HL-60 (cell line): ENCODE results near the gene DYNC2LI1.

Source experiments
- DNase-seq, 2 experiments: peaks; one replicate each; pipeline ENCODE4 v3.0.0-alpha.2; 2010 to 2020; ENCODE audit warnings: low read depth in 1 of 2, low spot score in 1 of 2
- H3K27ac ChIP-seq: fragments of 250-450 bp; sonication (Bioruptor Pico); replicated peaks from 2 replicates; pipeline ENCODE4 v1.5.1; 2020; ENCODE audit warnings: mild to moderate bottlenecking, moderate library complexity
- H3K27me3 ChIP-seq: fragments of 250-450 bp; sonication (Bioruptor Pico); 2 replicates; pipeline ENCODE4 v1.5.1; 2021; ENCODE audit warnings: mild to moderate bottlenecking, moderate library complexity; ENCODE audit not compliant: insufficient read depth, poor library complexity, severe bottlenecking
- H3K4me3 ChIP-seq: replicated peaks from 2 replicates; pipeline ENCODE4 v1.5.1; 2011; ENCODE audit warnings: mild to moderate bottlenecking, control low read depth, low read length; ENCODE audit not compliant: insufficient read depth
- GABPA ChIP-seq: IDR thresholded peaks from 2 replicates; pipeline ENCODE4 v1.6.1; 2012; ENCODE audit warnings: low read depth
- POLR2AphosphoS5 ChIP-seq: IDR thresholded peaks from 2 replicates; pipeline ENCODE4 v1.6.1; 2012; ENCODE audit warnings: low read depth
- SPI1 ChIP-seq: IDR thresholded peaks from 2 replicates; pipeline ENCODE4 v1.6.1; 2012; ENCODE audit warnings: low read depth, mild to moderate bottlenecking, borderline replicate concordance
- TF ChIP-seq, protein P1 (sequence below): IDR thresholded peaks from 2 replicates; pipeline ENCODE4 v1.6.1; 2012; ENCODE audit warnings: low read depth; ENCODE audit not compliant: insufficient replicate concordance
- TF ChIP-seq, protein P2 (sequence below): IDR thresholded peaks from one replicate; pipeline ENCODE4 v1.5.1; 2011; ENCODE audit warnings: low read length, control low read depth, inconsistent platforms; ENCODE audit not compliant: insufficient read depth

DYNC2LI1 gene

DNA sequence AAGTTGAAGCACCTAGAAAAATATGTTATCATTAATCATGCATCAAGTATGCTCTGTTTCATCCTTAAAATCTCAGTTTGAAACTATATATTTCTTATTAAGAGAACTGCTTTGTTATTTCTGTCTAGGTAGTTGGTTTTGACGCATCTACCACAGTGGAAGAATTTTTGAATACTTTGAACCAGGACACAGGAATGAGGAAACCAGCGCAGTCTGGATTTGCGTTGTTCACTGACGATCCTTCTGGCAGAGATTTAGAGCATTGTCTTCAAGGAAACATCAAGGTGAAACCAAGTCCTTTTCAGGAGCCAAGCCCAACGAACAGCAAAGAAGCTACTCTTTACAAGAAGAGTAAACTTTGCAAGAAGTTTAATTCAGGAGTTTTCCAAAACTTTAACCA lies 30.1 kb upstream of the DYNC2LI1 start:
- TF ChIP-seq POLR2AphosphoS5: no peak
- TF ChIP-seq, protein P1, sequence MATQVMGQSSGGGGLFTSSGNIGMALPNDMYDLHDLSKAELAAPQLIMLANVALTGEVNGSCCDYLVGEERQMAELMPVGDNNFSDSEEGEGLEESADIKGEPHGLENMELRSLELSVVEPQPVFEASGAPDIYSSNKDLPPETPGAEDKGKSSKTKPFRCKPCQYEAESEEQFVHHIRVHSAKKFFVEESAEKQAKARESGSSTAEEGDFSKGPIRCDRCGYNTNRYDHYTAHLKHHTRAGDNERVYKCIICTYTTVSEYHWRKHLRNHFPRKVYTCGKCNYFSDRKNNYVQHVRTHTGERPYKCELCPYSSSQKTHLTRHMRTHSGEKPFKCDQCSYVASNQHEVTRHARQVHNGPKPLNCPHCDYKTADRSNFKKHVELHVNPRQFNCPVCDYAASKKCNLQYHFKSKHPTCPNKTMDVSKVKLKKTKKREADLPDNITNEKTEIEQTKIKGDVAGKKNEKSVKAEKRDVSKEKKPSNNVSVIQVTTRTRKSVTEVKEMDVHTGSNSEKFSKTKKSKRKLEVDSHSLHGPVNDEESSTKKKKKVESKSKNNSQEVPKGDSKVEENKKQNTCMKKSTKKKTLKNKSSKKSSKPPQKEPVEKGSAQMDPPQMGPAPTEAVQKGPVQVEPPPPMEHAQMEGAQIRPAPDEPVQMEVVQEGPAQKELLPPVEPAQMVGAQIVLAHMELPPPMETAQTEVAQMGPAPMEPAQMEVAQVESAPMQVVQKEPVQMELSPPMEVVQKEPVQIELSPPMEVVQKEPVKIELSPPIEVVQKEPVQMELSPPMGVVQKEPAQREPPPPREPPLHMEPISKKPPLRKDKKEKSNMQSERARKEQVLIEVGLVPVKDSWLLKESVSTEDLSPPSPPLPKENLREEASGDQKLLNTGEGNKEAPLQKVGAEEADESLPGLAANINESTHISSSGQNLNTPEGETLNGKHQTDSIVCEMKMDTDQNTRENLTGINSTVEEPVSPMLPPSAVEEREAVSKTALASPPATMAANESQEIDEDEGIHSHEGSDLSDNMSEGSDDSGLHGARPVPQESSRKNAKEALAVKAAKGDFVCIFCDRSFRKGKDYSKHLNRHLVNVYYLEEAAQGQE: no peak
- TF ChIP-seq, protein P2, sequence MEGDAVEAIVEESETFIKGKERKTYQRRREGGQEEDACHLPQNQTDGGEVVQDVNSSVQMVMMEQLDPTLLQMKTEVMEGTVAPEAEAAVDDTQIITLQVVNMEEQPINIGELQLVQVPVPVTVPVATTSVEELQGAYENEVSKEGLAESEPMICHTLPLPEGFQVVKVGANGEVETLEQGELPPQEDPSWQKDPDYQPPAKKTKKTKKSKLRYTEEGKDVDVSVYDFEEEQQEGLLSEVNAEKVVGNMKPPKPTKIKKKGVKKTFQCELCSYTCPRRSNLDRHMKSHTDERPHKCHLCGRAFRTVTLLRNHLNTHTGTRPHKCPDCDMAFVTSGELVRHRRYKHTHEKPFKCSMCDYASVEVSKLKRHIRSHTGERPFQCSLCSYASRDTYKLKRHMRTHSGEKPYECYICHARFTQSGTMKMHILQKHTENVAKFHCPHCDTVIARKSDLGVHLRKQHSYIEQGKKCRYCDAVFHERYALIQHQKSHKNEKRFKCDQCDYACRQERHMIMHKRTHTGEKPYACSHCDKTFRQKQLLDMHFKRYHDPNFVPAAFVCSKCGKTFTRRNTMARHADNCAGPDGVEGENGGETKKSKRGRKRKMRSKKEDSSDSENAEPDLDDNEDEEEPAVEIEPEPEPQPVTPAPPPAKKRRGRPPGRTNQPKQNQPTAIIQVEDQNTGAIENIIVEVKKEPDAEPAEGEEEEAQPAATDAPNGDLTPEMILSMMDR: no peak
- H3K27ac ChIP-seq: no peak overlapping the region
- DNase-seq: no peak
- H3K27me3 ChIP-seq: peaks cover 2% of the 10 kb centered on the region
- no peak overlapping the region for H3K4me3 ChIP-seq

DNA sequence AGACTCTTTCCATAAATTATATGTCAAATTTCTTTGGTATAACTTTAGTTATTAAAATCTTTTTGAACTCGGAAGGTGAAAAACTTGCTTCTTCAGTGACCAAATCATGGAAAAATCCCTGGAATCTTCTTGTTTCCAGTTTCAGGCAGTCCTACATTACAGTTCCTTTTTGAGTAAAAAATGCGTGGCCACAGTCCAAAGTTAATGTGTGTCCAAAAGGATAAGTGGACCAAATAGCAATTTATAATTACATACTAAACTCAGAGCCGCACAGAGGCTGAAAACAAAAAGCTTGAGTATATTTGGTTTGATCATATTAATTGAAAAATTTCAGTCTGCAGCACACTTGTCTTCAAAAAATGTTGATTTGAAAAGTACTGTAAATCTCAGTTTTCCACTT lies 28.4 kb upstream of the DYNC2LI1 start:
- H3K27me3 ChIP-seq: peaks cover 2% of the 10 kb centered on the region
- TF ChIP-seq, protein P1: no peak
- TF ChIP-seq, protein P2: no peak
- TF ChIP-seq GABPA (no peak), POLR2AphosphoS5 (no peak), SPI1 (no peak)
- no peak overlapping the region for H3K27ac ChIP-seq
- DNase-seq: no peak
- no peak overlapping the region for H3K4me3 ChIP-seq

DNA sequence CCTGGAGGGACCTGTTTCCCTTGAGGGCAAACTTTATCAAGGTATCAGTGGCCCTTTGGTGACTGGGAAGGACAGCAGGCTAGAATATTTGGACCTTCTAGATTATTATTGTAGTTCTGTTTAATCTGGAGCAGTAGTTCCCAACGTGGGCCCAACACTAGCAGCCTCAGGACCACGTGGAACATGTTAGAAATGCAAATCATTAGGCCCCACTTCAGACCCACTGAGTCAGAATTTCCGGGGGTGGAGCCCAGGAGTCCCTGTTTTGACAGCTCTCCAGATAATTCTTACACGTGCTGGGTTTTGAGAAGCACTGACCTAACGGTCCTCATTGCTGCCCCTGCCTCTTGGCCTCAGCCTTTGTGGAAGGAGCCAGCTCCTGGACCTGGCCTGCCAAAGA lies 25.5 kb upstream of the DYNC2LI1 start:
- no peak for DNase-seq
- Histone ChIP-seq H3K4me3 (no peak overlapping the region), H3K27me3 (peaks cover 2% of the 10 kb centered on the region), H3K27ac (no peak overlapping the region)
- TF ChIP-seq, protein P1: no peak

DNA sequence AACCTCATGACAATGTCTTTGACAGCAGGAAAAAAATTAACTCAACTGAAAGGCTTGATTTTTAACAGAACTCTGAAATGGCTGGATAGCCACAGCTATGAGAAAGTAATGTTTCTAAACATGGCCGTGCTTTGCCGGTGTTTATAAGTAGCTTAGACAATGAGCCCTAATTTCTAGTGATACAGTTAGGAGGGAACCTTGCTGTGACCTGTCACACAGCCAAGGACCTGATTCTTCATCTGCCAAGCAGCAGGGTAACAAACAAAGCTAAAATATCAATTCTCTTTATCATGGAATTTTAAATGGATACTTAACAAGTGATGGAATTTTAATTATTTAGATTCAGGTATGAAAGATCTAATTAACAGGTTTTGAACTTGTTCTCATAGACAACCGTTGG lies 24.3 kb upstream of the DYNC2LI1 start:
- H3K27ac ChIP-seq: no peak overlapping the region
- H3K4me3 ChIP-seq: no peak overlapping the region
- H3K27me3 ChIP-seq: peaks cover 2% of the 10 kb centered on the region
- DNase-seq: no peak
- TF ChIP-seq SPI1 (no peak), POLR2AphosphoS5 (no peak), GABPA (no peak)
- TF ChIP-seq, protein P2: no peak
- TF ChIP-seq, protein P1: no peak
